Mesothelial cell of epicardium (in vitro differentiated cells): ENCODE measurements around the gene SECTM1. TPM values are rescaled to one million over a fixed set of nuclear protein-coding genes. Genes with fewer than 3 reads are reported as not detected.

Experiments
- DNase-seq, 2 experiments: peaks; one replicate each; pipeline ENCODE4 v3.0.0; 2021; ENCODE audit warnings: low spot score in 2 of 2; ENCODE audit not compliant: unreplicated experiment in 2 of 2
- H3K27ac Mint-ChIP-seq: 2 replicates; pipeline ENCODE4 v1.8.0; 2021; ENCODE audit warnings: mixed read lengths
- H3K27me3 Mint-ChIP-seq: 2 replicates; pipeline ENCODE4 v1.8.0; 2021; ENCODE audit warnings: low read depth, mixed read lengths
- H3K36me3 Mint-ChIP-seq: 2 replicates; pipeline ENCODE4 v1.8.0; 2021; ENCODE audit warnings: mixed read lengths
- H3K4me1 Mint-ChIP-seq: 2 replicates; pipeline ENCODE4 v1.8.0; 2021; ENCODE audit warnings: mixed read lengths
- H3K4me3 Mint-ChIP-seq: 2 replicates; pipeline ENCODE4 v1.8.0; 2021; ENCODE audit warnings: mild to moderate bottlenecking, moderate library complexity, mixed read lengths
- H3K9me3 Mint-ChIP-seq: 2 replicates; pipeline ENCODE4 v1.8.0; 2021; ENCODE audit warnings: mixed read lengths
- CTCF ChIP-seq: fragments of 200-600 bp; sonication (generic); IDR thresholded peaks from one replicate; pipeline ENCODE4 v1.5.0; 2021; ENCODE audit warnings: antibody characterized with exemption; ENCODE audit not compliant: unreplicated experiment
- total RNA-seq: library from RNA; stranded (reverse); gene quantifications from 3 replicates; pipeline ENCODE4 v1.2.1, GENCODE V29; 2021

Gene SECTM1
- total RNA-seq, 1 donor from 2014 or later, result 7.0 TPM

- no peak overlapping the region for H3K27ac Mint-ChIP-seq
- H3K9me3 Mint-ChIP-seq, result no peaks in the 10 kb centered on the region
Observed at GRCh38 chr17:82281502-82282238, 51.9 kb downstream of the SECTM1 start.

GRCh38 chr17:82281076-82281475 is 52.5 kb downstream of the SECTM1 start:
- DNase-seq, result no peak

More at GRCh38 chr17:82281502-82282238, 51.9 kb downstream of the SECTM1 start:
- no peak overlapping the region for H3K4me3 Mint-ChIP-seq
- DNase-seq, result no peak
- no peaks in the 10 kb centered on the region for H3K27me3 Mint-ChIP-seq
- no peak for TF ChIP-seq CTCF
- H3K36me3 Mint-ChIP-seq, result peaks cover 5% of the 10 kb centered on the region
- peaks cover 18% of the 10 kb centered on the region for H3K4me1 Mint-ChIP-seq

GRCh38 chr17:82280537-82280936 is 53.0 kb downstream of the SECTM1 start:
- H3K27me3 Mint-ChIP-seq, result no peaks in the 10 kb centered on the region
- no peak for DNase-seq
- H3K36me3 Mint-ChIP-seq, result peaks cover 5% of the 10 kb centered on the region
- no peak overlapping the region for H3K27ac Mint-ChIP-seq
- no peak overlapping the region for H3K4me3 Mint-ChIP-seq
- no peaks in the 10 kb centered on the region for H3K9me3 Mint-ChIP-seq
- peaks cover 18% of the 10 kb centered on the region for H3K4me1 Mint-ChIP-seq
- no peak for TF ChIP-seq CTCF

More at GRCh38 chr17:82281076-82281475, 52.5 kb downstream of the SECTM1 start:
- no peak overlapping the region for H3K4me3 Mint-ChIP-seq
- H3K27ac Mint-ChIP-seq, result no peak overlapping the region
- no peaks in the 10 kb centered on the region for H3K27me3 Mint-ChIP-seq
- H3K9me3 Mint-ChIP-seq, result no peaks in the 10 kb centered on the region
- TF ChIP-seq CTCF, result no peak
- H3K4me1 Mint-ChIP-seq, result peaks cover 18% of the 10 kb centered on the region
- peaks cover 5% of the 10 kb centered on the region for H3K36me3 Mint-ChIP-seq

- no peak for TF ChIP-seq CTCF
- Mint-ChIP-seq H3K4me1 (peaks cover 21% of the 10 kb centered on the region), H3K27ac (no peak overlapping the region), H3K9me3 (no peaks in the 10 kb centered on the region), H3K36me3 (peaks cover 5% of the 10 kb centered on the region), H3K4me3 (no peak overlapping the region), H3K27me3 (no peaks in the 10 kb centered on the region)
- DNase-seq, result no peak
Observed at GRCh38 chr17:82278786-82279391, 54.7 kb downstream of the SECTM1 start.

- Mint-ChIP-seq H3K27me3 (no peaks in the 10 kb centered on the region), H3K4me3 (no peak overlapping the region), H3K9me3 (no peaks in the 10 kb centered on the region), H3K4me1 (peaks cover 16% of the 10 kb centered on the region), H3K36me3 (peaks cover 5% of the 10 kb centered on the region), H3K27ac (no peak overlapping the region)
- no peak for DNase-seq
- no peak for TF ChIP-seq CTCF
Observed at GRCh38 chr17:82278308-82278707, 55.3 kb downstream of the SECTM1 start.
